Hypothalamus (tissue), 51 donors: Measurements from ENCODE around the gene ZCCHC2.

Experiments used
- DNase-seq, 51 donors: peaks; one replicate each; lab custom pipeline; 2025; lab: John Stamatoyannopoulos, UW

ZCCHC2 gene

GRCh38 chr18:62574776-62575175, 52.0 kb downstream of the ZCCHC2 start:
- DNase-seq: no peak

DNA sequence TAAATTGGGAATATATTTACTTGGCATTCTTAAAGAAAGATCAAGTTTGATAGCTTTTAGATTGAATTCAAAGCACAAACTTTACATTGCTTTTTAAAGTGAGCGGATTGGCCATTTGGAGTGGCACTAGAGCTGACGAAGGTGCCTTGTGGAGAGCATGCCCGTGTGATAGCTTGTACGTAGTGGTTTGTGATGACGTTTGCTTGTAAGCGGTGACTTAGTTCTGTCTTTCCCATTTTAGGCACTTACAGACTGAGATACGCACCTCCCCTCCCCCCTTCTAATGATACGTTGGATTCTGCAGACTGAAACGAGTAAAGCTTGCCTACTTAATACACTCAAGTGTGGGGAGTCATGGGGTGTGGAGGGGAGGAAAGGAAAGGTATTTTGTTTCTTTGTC, 53.4 kb downstream of the ZCCHC2 start:
- DNase-seq: no peak

DNA sequence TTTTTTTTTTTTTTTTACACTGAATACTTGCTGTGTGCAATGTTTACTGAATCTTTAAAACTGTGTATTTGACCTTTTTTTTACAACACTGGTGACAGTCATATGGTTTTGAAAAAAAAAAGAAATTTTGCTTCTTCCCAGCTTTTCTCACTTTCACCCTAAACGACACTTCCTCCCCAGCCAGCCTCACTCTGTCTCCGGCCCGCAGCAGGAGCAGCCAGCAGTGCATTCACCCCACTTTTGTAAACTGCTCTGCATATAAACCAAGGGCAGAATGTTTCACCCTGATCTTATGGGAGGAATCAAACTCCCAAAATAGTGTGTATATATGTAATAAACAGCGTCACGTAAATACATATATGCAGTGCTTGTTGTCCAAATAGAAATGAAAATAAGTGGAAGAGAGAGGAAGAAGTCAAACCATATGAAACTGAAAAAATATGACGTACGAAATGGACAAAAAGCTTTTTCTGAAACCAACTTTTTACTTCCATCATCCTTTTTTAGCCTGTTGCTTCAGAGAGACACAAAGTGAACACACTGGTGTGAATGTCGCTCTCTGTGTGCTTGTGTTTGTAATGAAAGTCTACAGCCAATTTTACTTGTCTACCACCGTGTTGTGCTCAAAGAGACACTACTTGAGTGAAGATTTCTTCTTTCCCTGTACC, 54.2 kb downstream of the ZCCHC2 start:
- DNase-seq: no peak

DNA sequence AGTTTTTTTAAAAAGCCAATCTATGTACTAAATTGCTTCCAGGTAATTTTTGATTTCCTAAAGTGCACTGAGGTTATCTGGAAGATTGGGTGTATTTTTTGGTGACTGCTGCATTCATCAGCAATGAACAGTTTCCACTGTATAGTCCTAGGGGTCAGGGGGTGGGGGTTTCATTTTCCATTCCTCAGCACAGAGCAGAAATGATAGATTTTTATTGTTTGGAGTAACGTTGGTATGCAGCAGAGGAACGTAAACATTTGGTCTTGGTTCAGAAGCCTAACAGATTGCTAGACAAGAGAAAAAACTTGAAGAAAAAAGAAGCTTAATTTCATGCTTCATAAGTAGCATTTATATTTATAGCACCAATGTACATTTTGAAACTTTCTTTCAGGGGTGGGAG, 54.9 kb downstream of the ZCCHC2 start:
- DNase-seq: no peak

DNA sequence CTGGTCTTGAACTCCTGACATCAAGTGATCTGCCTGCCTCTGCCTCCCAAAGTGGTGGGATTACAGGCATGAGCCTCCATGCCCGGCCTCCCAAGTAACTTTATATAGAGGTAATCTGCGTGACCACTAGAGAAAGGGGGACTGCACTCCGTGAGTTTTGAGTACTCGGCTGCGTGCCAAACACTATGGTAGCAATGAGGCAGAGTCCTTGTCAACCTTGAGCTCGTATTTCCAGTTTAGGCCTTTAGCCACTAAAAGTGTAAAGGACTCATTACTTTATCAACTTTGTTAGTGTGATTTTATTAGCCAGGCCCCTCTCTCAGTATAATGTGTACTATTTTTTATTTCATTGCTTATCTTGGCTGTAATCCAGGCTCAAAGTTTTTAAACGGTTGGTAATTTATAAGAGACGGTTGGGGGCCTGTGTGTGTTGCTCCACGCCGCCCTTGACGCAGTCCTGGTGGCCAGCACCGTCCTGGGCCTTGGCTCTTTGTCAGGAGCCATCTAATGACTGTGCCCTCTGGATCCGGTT, 56.2 kb downstream of the ZCCHC2 start:
- DNase-seq: no peak

GRCh38 chr18:62583376-62583775, 60.6 kb downstream of the ZCCHC2 start:
- DNase-seq: no peak

DNA sequence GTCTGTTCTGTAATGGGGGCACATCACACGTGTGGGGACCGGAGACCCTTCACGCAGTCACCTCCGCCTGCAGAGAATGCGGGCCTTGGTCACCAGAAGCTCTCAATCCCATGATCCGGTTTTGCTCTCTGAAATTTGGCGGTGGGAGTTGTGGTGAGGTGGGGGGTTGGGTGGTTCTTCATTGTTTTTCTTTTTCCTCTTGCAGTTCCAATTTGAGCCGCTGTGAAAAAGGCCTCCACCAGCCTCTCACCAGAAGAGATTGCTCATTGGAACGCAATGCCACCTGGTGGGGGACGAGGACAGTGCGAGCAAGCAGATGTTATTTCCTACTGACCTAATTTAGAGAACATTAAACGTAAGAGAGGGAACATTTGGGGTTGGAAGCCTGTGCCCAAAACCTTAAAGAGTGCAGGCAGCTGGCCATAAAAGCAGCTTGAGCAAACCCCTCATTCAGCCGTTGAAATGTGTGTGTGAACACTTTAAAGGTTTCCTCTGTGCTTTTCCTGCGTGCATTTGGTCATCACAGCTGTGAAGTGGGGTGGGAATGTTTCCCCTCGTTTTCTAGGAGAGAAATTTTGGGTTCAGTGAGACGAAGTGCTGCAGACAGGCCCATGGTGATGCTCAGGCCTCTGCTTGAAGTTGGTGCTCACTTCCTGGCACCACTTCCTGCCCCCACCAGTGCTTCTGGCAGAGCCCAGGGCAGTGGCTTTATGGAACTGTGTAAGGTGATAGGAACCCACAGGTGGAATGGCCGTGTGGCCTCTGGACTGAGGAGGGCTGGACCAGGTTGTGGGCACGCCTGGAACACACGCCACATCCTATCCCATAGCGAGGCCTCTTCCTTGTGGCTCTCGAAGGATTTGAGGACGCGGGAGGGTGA, 61.7 kb downstream of the ZCCHC2 start:
- peak in 50 of 51 donors; percentile 15 to 85 (median 63) for DNase-seq

DNA sequence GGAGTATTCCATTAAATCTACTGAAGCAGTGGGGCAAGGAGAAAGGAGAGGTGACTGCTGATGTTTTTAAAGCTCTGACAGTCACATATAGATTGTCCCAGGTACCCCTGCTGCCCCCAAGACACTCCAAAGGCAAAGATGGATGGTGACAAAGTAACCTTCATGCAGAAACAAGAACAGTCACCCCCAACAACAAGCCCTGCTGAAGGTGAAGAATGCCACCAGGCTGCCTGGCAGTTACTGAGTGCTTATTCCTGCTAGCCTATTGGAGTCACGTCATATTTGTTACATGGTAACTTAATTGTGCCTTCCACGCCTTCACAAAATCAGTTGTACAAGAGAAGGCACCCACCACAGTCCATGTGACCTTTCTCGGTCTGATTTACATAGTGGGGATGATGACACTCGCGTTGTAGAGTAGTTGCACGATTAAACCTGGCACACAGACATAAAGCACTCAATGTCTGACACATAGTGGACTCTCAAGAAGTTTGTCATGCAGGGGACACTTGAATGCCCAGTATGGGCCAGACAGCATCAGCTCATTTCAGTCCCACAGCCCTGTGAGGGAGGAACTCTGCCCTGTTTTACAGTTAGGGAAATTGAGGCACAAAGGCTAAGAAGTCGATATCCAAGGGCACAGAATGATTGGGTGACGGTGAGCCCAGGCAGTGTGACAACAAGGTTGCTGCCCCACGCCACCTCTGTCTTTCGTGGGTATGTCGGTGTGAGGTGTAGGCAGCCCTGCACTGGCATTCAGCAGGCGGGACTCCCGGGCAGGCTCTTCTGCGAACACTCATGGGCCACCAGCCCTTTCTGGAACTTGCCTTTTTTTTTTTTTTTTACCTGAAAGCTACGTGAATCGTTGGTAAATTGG, 62.7 kb downstream of the ZCCHC2 start:
- no peak for DNase-seq

DNA sequence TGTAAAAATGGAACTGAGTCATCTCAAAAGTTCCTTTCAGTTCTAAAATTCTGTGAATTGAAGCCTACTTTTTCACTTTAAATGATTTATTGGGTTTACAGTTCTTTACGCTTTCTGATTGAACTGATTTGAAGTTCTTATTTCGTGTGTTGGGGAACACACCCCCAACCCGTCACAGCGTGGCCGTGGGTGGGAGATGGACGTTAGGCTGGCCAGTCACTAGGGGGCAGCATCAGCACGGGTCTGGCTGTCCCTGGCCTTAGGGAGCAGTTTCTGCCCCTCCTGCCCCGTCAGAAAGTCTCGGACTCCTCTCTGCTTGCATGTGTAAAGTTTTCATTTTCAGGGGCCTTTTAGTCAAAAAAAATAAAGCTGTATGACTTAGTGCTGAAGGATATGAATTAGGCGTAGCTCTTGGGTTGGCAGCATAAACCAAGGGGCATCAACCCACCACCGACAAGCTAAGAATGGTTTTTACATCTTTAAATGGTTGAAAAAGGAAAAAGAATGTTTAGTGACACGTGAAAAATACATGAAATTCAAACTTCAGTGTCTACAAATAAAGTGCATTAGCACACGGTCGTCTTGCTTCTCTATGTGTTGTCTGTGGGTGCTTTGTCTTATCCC, 63.4 kb downstream of the ZCCHC2 start:
- peak in 48 of 51 donors; percentile 7 to 87 (median 58) for DNase-seq

DNA sequence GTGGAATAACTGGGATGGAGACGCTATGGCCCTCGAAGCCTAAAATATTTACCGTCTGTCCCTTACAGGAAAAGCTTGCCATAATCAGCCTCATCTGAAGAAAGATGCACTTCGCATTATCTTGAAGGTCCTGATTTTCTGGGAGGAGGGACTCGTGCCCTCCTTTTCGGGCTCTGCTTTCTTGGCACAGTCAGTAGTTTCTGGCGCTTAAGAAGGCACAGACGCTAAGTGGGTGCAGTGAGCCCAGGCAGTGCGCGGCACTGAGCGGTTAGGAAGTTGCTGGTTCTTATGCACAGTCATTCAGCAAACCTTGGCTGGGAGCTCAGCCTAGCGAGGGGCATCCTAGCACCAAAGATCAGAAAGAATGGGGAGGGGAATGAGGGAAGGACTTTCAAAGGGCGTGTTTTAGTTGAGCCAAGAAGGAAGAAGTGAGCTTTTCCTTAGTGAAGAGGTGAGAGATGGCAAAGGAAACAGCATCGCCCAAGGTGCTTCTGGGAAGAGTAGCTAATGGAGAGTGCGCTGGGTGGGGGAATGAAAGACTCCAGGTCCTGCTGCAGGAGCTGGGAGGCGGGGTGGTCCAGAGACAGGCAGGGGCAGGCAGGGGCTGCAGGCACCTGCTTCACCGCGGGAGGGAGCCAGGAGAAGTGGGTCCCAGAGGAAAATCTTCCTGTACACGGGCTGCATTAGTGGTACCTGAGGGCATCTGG, 64.1 kb downstream of the ZCCHC2 start:
- peak in 9 of 51 donors; percentile 6 to 57 (median 27) for DNase-seq

DNA sequence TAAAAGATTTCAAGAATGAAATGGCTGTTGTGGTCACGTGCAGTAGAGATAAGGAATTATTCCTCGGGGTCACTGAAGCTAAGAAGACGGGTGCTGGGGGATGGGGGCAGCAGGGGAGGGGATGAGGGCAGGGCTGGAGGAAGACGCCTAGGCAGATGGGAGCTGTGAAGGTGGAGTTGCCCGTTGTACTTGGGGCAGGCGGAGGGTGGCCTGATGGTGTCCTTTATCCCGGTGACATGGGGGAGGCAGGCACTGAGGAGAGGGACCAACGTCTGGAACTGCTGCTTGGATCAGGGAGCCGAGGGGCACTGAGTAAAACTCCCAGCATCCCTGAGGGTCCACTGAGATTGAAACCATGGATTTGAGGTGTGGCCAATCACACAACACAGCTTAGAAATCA, 64.9 kb downstream of the ZCCHC2 start:
- DNase-seq: no peak

DNA sequence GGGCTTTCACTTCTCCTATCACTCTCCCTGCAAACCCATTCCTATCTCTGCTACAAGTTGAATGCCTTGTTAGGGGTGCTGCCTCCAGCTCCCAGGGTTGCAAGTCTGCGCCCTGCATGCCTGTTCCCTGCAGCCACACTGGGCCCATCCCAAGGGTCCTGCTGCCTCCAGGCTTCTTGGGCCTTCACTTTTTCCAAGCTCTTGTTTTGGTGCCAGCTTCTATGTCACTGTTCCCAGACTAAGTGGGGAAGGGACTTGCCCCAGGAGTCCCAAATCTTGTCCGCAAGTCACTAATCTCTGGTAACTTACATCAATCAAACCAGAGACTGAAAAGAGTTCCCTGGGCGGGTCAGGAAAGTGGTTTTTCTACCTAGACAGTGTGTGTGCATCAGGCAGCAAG, 65.4 kb downstream of the ZCCHC2 start:
- no peak for DNase-seq

GRCh38 chr18:62590799-62591590, 68.2 kb downstream of the ZCCHC2 start:
- no peak for DNase-seq

DNA sequence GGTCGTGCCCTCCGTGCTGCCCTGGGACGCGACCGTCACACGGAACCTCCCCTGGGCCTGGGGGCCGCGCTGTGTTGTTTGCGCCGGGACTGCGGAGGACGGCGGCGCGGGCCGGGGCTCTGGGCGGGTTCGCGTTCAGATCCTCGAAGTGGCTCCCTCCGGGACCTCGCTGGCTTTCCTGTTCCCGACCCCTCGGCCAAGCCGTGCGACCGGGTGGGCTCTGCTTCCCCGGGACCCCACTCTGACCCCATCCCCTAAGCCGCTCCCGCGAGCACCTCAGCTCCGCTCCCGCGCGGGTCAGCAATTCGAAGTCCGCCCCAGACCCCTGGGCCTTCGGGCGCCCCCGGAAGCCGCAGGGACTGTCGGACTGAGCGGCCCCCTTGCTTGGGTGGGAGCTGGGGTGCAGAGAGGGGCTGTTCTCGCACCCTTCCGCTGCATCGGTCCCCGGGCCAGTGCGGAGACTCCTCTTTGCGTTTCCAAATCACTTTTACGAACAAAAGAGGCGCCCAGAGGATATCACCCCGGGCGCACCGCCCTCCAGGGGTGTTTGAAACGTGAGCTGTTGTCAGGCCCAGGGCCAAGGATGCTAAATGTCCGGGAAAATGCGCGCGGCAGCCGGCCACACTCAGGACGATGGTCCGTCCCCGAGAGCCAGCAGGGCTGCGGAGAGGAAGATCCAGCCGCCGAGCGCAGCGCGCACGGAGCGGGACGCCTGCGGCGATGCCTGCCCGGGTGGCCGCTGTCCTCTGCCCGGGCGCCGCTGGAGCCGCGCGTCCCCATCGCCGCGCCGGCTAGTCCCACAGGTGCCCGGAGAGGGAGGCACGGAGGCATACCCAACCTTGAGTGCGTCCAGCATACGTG, 73.5 kb downstream of the ZCCHC2 start:
- DNase-seq: peak in 6 of 51 donors; percentile 10 to 53 (median 12)

DNA sequence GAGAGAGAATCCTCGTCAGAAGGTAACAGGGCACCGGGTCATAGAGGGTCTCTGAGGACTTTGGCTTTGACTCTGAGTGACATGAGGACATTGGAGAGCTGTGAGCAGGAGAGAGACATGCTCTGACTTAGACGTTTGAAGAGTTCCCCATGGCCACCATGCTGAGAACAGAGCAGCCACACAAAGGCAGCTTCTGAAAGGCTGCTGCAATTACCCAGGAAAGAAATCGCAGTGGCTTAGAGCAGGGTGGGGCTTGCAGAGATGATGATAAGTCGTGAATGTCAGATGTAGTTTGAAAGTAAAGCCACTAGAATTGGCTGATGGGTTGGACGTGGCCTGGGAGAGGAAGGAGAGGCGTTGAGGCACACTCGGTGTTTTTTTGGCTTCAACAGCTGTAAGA, 79.0 kb downstream of the ZCCHC2 start:
- no peak for DNase-seq

- DNase-seq: no peak
Measured at GRCh38 chr18:62602706-62603105, 79.9 kb downstream of the ZCCHC2 start.

DNA sequence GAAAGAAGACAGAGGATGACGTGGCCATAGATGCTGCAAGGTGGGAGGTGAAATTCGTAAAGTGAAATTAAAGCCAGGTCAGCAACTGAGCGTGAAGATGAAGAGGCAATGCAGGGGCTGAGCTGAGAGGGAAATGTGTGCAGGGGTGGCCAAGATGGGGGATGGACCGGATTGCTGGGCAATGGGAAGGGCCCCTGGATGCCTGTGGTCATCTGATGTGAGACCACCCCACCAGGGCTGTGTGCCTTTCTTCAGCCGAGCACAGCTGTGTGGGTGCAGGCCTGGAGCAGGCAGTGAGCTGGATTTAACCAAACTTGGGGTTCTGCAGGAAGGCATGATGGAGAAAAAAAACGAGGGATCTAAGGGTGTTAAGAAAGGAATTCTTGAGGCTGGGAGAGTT, 80.4 kb downstream of the ZCCHC2 start:
- no peak for DNase-seq

DNA sequence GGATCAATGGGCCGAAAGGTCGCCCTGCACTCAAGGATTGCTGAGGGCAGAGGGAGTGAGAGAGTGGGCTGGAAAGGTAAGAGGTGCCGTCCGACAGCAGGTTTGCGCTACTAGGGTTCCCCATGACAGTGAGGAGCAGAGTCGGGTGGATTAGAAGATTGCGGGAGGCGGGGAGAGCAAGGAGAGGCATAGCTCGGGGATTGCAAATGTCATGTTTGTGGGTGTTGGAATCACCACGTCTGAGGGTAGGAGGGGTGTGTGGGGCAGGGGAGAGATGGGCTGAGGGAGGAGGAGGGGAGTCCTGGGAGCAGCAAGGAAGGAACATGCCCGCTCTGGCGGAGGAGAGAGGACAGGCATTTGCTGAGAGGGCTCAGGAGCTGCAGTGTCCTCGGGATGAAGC, 81.2 kb downstream of the ZCCHC2 start:
- no peak for DNase-seq
